ENCODE results near the gene MSRB1. TPM values are rescaled to one million over a fixed set of nuclear protein-coding genes. Genes with fewer than 3 reads are reported as not detected.

Gene MSRB1
- total RNA-seq, 4 donors from 2014 or later: 13.9 to 56.5 (median 29.3) TPM

DNA sequence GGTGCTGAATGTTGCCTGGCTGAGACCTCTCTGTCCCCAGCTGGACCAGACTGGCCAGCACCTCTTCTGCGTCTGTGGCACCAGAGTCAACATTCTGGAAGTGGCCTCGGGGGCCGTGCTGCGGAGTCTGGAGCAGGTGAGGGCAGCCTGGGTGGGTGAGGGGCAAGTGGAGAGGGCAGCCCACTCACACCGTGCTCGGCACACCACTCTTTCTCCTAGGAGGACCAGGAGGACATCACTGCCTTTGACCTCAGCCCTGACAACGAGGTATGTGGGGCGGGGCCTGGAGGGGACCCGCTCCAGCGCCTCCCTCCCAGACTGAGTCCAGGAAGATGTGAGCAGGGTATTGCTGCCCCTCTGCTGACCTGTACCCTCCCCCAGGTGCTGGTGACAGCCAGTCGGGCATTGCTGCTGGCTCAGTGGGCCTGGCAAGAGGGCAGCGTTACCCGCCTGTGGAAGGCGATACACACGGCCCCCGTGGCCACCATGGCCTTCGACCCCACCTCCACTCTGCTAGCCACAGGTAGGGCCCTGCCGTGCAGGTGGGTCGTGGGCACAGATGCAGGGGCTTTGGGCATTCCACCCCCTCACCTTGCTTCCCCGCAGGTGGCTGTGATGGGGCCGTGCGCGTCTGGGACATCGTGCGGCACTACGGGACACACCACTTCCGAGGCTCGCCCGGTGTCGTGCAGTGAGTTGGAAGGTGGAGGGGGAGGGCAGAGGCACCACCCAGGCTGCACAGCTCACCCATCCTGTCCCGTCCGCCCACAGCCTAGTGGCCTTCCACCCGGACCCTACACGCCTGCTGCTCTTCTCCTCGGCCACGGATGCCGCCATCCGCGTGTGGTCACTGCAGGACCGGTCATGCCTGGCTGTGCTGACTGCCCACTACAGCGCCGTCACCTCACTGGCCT is 31.4 kb upstream of the MSRB1 start:
- no peak for TF ChIP-seq POLR2AphosphoS5 (IDR thresholded peaks at IDR 0.05)
- TF ChIP-seq POLR2A (IDR thresholded peaks at IDR 0.05): no peak
- TF ChIP-seq EP300 (IDR thresholded peaks at IDR 0.05; ENCODE audit: low read depth): no peak
- TF ChIP-seq, protein P1, sequence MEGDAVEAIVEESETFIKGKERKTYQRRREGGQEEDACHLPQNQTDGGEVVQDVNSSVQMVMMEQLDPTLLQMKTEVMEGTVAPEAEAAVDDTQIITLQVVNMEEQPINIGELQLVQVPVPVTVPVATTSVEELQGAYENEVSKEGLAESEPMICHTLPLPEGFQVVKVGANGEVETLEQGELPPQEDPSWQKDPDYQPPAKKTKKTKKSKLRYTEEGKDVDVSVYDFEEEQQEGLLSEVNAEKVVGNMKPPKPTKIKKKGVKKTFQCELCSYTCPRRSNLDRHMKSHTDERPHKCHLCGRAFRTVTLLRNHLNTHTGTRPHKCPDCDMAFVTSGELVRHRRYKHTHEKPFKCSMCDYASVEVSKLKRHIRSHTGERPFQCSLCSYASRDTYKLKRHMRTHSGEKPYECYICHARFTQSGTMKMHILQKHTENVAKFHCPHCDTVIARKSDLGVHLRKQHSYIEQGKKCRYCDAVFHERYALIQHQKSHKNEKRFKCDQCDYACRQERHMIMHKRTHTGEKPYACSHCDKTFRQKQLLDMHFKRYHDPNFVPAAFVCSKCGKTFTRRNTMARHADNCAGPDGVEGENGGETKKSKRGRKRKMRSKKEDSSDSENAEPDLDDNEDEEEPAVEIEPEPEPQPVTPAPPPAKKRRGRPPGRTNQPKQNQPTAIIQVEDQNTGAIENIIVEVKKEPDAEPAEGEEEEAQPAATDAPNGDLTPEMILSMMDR (IDR thresholded peaks at IDR 0.05): no peak
- DNase-seq: no peak
- Histone ChIP-seq H3K4me1 (peaks cover 11 to 29% (median 24%) of the 10 kb centered on the region in 4 donors), H3K36me3 (peaks cover 0 to 12% (median 7%) of the 10 kb centered on the region in 4 donors), H3K9me3 (no peaks in the 10 kb centered on the region), H3K27ac (no peak overlapping the region), H3K27me3 (peaks cover 17% of the 10 kb centered on the region), H3K4me3 (no peak overlapping the region)
- in situ Hi-C loops (cut with MboI; ENCODE audit: low pct_ligation_motif_present in 1 of 4, low pct_unique_long_range_greater_than_20kb in 1 of 4, low sequenced_read_pairs in 3 of 4): no loop called here
- WGBS, 2 donors (ENCODE audit: low coverage in 1 of 2): 97% methylated on average over 35 of the region's 42 CpGs; no CpG with 5 or more reads in 1 of the 2 donors
- intact Hi-C loops (cut with DNase I; ENCODE audit: low total_unique reads): no loop called here

GRCh38 chr16:1973461-1974156 is 30.6 kb upstream of the MSRB1 start:
- DNase-seq: no peak
- peaks cover 10% of the 10 kb centered on the region for H3K27me3 ChIP-seq
- intact Hi-C loops (cut with DNase I; ENCODE audit: low total_unique reads) (no loop called here), in situ Hi-C loops (cut with MboI; ENCODE audit: low pct_ligation_motif_present in 1 of 4, low pct_unique_long_range_greater_than_20kb in 1 of 4, low sequenced_read_pairs in 3 of 4) (no loop called here)
- no peak overlapping the region for H3K4me3 ChIP-seq
- TF ChIP-seq POLR2A (IDR thresholded peaks at IDR 0.05): no peak
- TF ChIP-seq, protein P1 (IDR thresholded peaks at IDR 0.05): no peak
- no peak for TF ChIP-seq POLR2AphosphoS5 (IDR thresholded peaks at IDR 0.05)
- TF ChIP-seq EP300 (IDR thresholded peaks at IDR 0.05; ENCODE audit: low read depth): no peak
- H3K36me3 ChIP-seq: peaks cover 0 to 12% (median 7%) of the 10 kb centered on the region in 4 donors
- H3K4me1 ChIP-seq: peaks cover 11 to 26% (median 21%) of the 10 kb centered on the region in 4 donors
- H3K27ac ChIP-seq: no peak overlapping the region
- no peaks in the 10 kb centered on the region for H3K9me3 ChIP-seq
- 88 to 100% methylated on average over 3 to 16 of the region's 16 CpGs for WGBS, 2 donors (ENCODE audit: low coverage in 1 of 2)

DNA sequence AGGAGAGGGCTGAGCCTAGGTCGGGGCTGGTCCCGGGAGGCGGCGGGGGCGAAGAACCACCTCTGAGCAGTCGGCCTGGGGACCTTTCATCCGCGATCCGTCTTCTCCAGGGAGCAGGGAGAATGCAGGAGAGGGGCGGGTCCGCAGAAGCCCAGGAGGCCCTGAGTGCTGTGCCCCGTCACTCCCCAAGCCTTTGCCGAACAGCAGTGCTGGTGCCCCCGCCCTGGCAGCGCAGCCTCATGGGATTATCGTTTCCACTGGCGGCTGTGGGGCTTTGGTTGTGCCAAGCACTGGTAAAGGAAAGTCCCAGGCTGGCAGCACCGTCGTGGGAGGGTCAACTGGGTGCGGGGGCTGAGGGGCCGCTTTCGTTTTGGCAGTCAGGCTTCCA is 29.5 kb upstream of the MSRB1 start:
- Histone ChIP-seq H3K27ac (peak overlapping the region; percentile 90 to 99 (median 94)), H3K4me3 (peak overlapping the region; percentile 63 to 98 (median 92)), H3K36me3 (peaks cover 0 to 9% (median 3%) of the 10 kb centered on the region in 4 donors), H3K4me1 (peaks cover 11 to 23% (median 20%) of the 10 kb centered on the region in 4 donors), H3K27me3 (peaks cover under 1% of the 10 kb centered on the region), H3K9me3 (no peaks in the 10 kb centered on the region)
- WGBS, 2 donors (ENCODE audit: low coverage in 1 of 2): 0% methylated on average over 19 of the region's 22 CpGs; no CpG with 5 or more reads in 1 of the 2 donors
- TF ChIP-seq POLR2AphosphoS5 (IDR thresholded peaks at IDR 0.05): no peak
- TF ChIP-seq, protein P1 (IDR thresholded peaks at IDR 0.05): no peak
- no peak for TF ChIP-seq POLR2A (IDR thresholded peaks at IDR 0.05)
- TF ChIP-seq EP300 (IDR thresholded peaks at IDR 0.05; ENCODE audit: low read depth): no peak
- peak; percentile 16 for DNase-seq
- in situ Hi-C loops (cut with MboI; ENCODE audit: low pct_ligation_motif_present in 1 of 4, low pct_unique_long_range_greater_than_20kb in 1 of 4, low sequenced_read_pairs in 3 of 4): no loop called here
- intact Hi-C loops (cut with DNase I; ENCODE audit: low total_unique reads): no loop called here
